Panc1 (cell line): ENCODE data around the gene PHOX2A. TPM values are rescaled to one million over a fixed set of nuclear protein-coding genes. Genes with fewer than 3 reads are reported as not detected.
A peak's percentile ranks its signal among the peaks of the same experiment; 100 is the strongest.

Experiments
- ATAC-seq: fragments of 200-7000 bp; cut with Tn5 transposase; 2 replicates; pipeline ENCODE4 v1.9.1; 2020; ENCODE audit warnings: mild to moderate bottlenecking, moderate library complexity
- Bru-seq: library from RNA; stranded (reverse); fragments of 400-500 nt; gene quantifications from one replicate; lab custom pipeline; 2021; lab: Mats Ljungman, UMichigan
- BruChase-seq, 2 experiments: library from RNA; stranded (reverse); fragments of 400-500 nt; gene quantifications; one replicate each; lab custom pipeline; 2021; lab: Mats Ljungman, UMichigan
- BruUV-seq: library from RNA; stranded (reverse); fragments of 400-500 nt; replicated peaks from 2 replicates; lab custom pipeline; 2021; lab: Mats Ljungman, UMichigan
- CTCF ChIA-PET: fragments of 300-600 bp; sonication (Branson Sonifier 250); formaldehyde crosslinking; loops from one replicate; lab custom pipeline; 2022; ENCODE audit warnings: antibody characterized with exemption; lab: Charles Lee
- POLR2A ChIA-PET: fragments of 300-600 bp; sonication (Branson Sonifier 250); formaldehyde crosslinking; loops from one replicate; lab custom pipeline; 2022; ENCODE audit warnings: antibody characterized with exemption; lab: Charles Lee
- DNase-seq: peaks from one replicate; pipeline ENCODE4 v3.0.0-alpha.2; 2010; ENCODE audit warnings: low read depth, low spot score
- H3K27ac ChIP-seq: 2 replicates; pipeline ENCODE4 v1.5.1; 2011; ENCODE audit warnings: mild to moderate bottlenecking, low read length, inconsistent platforms
- H3K27me3 ChIP-seq: fragments of 200-500 bp; sonication (Bioruptor generic); 2 replicates; pipeline ENCODE4 v1.6.0; 2014; ENCODE audit warnings: low read length, inconsistent platforms; ENCODE audit not compliant: control insufficient read depth, insufficient read depth
- H3K36me3 ChIP-seq: fragments of 200-500 bp; sonication (Bioruptor generic); 2 replicates; pipeline ENCODE4 v1.5.1; 2014; ENCODE audit warnings: inconsistent platforms, mild to moderate bottlenecking, low read length, moderate library complexity; ENCODE audit not compliant: control insufficient read depth, insufficient read depth
- H3K4me1 ChIP-seq: 2 replicates; pipeline ENCODE4 v1.5.1; 2011; ENCODE audit warnings: inconsistent platforms, mild to moderate bottlenecking, low read length, moderate library complexity; ENCODE audit not compliant: control insufficient read depth, insufficient read depth
- H3K4me3 ChIP-seq, 2 experiments: 2 replicates each; pipeline ENCODE4 v1.5.1; 2011 to 2012; ENCODE audit warnings: low read depth in 2 of 2, low read length in 2 of 2, mild to moderate bottlenecking in 2 of 2, inconsistent platforms in 1 of 2, moderate library complexity in 1 of 2
- H3K9me3 ChIP-seq: fragments of 200-500 bp; sonication (Bioruptor generic); 2 replicates; pipeline ENCODE4 v1.5.1; 2014; ENCODE audit warnings: low read depth, mild to moderate bottlenecking, inconsistent platforms, low read length, moderate library complexity; ENCODE audit not compliant: control insufficient read depth, insufficient read depth
- POLR2AphosphoS5 ChIP-seq: IDR thresholded peaks from 2 replicates; pipeline ENCODE4 v1.6.1; 2012; ENCODE audit warnings: mild to moderate bottlenecking, low read depth, low read length, moderate library complexity
- SIN3A ChIP-seq: IDR thresholded peaks from 2 replicates; pipeline ENCODE4 v1.6.1; 2012; ENCODE audit warnings: low read depth, mild to moderate bottlenecking, low read length, moderate library complexity, borderline replicate concordance; ENCODE audit not compliant: insufficient read depth
- TCF7L2 ChIP-seq: IDR thresholded peaks from 2 replicates; pipeline ENCODE4 v1.6.1; 2011; ENCODE audit warnings: mild to moderate bottlenecking, low read depth, low read length, inconsistent platforms
- in situ Hi-C: cut with HindIII; loops from 2 replicates; pipeline ENCODE4 v1.10.0; 2016; ENCODE audit warnings: low sequenced_read_pairs, low pct_unique_long_range_greater_than_20kb
- intact Hi-C: fragments of 100-400 bp; cut with micrococcal nuclease; formaldehyde crosslinking; loops from one replicate; pipeline ENCODE4 v1.10.0; 2022; ENCODE audit not compliant: unreplicated experiment
- long read RNA-seq: library from polyadenylated mRNA; unstranded; transcript quantifications from one replicate; pipeline ENCODE4 v2.0.0, GENCODE V29; 2021; ENCODE audit not compliant: unreplicated experiment
- polyA plus RNA-seq: library from polyadenylated mRNA; unstranded; fragments of >200 nt; gene quantifications from one replicate; pipeline ENCODE4 v1.2.1, GENCODE V29; 2012; ENCODE audit warnings: missing spikeins; ENCODE audit not compliant: insufficient read length
- total RNA-seq: library from RNA; stranded (reverse); gene quantifications from one replicate; pipeline ENCODE4 v1.2.1, GENCODE V29; 2021; ENCODE audit not compliant: unreplicated experiment
- TF ChIP-seq, protein P1 (sequence below), 2 experiments: IDR thresholded peaks; 2 replicates each; pipeline ENCODE4 v1.6.1; 2011 to 2012; ENCODE audit warnings: low read depth in 2 of 2, control low read depth in 1 of 2, low read length in 1 of 2, mild to moderate bottlenecking in 1 of 2, moderate library complexity in 1 of 2; ENCODE audit not compliant: insufficient read depth in 1 of 2
- TF ChIP-seq, protein P2 (sequence below): fragments of 450-650 bp; IDR thresholded peaks from 2 replicates; pipeline ENCODE4 v1.5.1; 2017; ENCODE audit warnings: mild to moderate bottlenecking

The PHOX2A gene
- total RNA-seq (not detected), Bru-seq, nascent RNA (not detected), BruChase-seq, experiment 1, labeled RNA remaining after a 2-hour chase (percentile 8 among the genes with signal in this experiment), BruChase-seq, experiment 2, labeled RNA remaining after a 6-hour chase (not detected)
- polyA plus RNA-seq, result not detected
- long read RNA-seq, result 0 reads

DNA sequence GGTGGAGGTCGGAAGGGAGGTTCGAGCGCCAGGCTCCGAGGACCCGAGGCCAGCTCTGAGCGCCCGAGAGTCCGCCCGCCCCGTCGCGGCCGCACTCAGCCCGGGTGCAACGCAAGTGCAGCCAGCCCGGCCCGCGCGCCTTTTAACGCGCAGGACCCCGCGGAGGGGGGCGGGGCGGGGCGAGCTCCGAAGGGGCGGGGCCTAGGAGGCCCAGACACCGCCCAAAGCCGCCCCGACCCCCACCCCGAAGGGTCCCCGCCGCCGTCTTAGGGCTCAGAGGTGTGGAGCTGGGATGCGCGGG lies at the start of gene PHOX2A:
Gene PHOX2A (minus strand): TSS at position 117 of the 301 bp plus-strand sequence. CDS start 172 bp downstream, outside the sequence.
- TF ChIP-seq TCF7L2, result no peak
- TF ChIP-seq, protein P1, sequence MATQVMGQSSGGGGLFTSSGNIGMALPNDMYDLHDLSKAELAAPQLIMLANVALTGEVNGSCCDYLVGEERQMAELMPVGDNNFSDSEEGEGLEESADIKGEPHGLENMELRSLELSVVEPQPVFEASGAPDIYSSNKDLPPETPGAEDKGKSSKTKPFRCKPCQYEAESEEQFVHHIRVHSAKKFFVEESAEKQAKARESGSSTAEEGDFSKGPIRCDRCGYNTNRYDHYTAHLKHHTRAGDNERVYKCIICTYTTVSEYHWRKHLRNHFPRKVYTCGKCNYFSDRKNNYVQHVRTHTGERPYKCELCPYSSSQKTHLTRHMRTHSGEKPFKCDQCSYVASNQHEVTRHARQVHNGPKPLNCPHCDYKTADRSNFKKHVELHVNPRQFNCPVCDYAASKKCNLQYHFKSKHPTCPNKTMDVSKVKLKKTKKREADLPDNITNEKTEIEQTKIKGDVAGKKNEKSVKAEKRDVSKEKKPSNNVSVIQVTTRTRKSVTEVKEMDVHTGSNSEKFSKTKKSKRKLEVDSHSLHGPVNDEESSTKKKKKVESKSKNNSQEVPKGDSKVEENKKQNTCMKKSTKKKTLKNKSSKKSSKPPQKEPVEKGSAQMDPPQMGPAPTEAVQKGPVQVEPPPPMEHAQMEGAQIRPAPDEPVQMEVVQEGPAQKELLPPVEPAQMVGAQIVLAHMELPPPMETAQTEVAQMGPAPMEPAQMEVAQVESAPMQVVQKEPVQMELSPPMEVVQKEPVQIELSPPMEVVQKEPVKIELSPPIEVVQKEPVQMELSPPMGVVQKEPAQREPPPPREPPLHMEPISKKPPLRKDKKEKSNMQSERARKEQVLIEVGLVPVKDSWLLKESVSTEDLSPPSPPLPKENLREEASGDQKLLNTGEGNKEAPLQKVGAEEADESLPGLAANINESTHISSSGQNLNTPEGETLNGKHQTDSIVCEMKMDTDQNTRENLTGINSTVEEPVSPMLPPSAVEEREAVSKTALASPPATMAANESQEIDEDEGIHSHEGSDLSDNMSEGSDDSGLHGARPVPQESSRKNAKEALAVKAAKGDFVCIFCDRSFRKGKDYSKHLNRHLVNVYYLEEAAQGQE (IDR thresholded peaks at IDR 0.05; ENCODE audit: insufficient read depth in 1 of 2, low read depth in 2 of 2, low read length in 1 of 2), result no peak
- TF ChIP-seq, protein P2, sequence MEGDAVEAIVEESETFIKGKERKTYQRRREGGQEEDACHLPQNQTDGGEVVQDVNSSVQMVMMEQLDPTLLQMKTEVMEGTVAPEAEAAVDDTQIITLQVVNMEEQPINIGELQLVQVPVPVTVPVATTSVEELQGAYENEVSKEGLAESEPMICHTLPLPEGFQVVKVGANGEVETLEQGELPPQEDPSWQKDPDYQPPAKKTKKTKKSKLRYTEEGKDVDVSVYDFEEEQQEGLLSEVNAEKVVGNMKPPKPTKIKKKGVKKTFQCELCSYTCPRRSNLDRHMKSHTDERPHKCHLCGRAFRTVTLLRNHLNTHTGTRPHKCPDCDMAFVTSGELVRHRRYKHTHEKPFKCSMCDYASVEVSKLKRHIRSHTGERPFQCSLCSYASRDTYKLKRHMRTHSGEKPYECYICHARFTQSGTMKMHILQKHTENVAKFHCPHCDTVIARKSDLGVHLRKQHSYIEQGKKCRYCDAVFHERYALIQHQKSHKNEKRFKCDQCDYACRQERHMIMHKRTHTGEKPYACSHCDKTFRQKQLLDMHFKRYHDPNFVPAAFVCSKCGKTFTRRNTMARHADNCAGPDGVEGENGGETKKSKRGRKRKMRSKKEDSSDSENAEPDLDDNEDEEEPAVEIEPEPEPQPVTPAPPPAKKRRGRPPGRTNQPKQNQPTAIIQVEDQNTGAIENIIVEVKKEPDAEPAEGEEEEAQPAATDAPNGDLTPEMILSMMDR, result no peak
- TF ChIP-seq POLR2AphosphoS5, result no peak
- TF ChIP-seq SIN3A, result no peak
- no TSS peak for BruUV-seq
- in situ Hi-C loops, result no loop called here

DNA sequence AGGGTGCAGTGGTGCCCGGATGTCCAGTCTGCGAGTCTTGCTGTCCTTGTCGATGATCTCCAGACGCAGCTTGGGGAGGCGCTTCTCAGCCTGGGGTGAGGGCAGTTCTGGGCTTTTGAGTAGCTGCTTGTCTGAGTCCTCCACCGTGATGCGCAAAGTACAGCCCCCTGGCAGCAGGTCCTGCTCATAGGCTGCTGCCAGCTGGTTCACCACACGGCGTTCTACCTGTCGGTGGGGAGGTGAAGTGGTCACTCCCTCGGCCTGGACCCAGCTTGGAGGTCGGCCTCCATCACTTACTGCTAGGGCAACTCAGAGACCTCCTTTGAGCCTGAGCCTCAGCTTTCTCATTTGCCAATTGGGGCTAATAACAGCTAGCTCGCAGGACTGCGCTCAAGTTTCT lies 49.4 kb upstream of the PHOX2A start:
- H3K9me3 ChIP-seq, result no peaks in the 10 kb centered on the region
- H3K4me3 ChIP-seq, result no peak overlapping the region
- intact Hi-C loops (no loop called here), in situ Hi-C loops (no loop called here)
- no TSS peak for BruUV-seq
- H3K36me3 ChIP-seq, result no peaks in the 10 kb centered on the region
- TF ChIP-seq, protein P2, result no peak
- TF ChIP-seq TCF7L2 (no peak), POLR2AphosphoS5 (no peak), SIN3A (no peak)
- TF ChIP-seq, protein P1 (IDR thresholded peaks at IDR 0.05; ENCODE audit: insufficient read depth in 1 of 2, low read depth in 2 of 2, low read length in 1 of 2), result no peak
- H3K4me1 ChIP-seq, result no peaks in the 10 kb centered on the region
- DNase-seq, result no peak
- no peak for ATAC-seq
- ChIA-PET POLR2A (no interaction called here), CTCF (no interaction called here)
- no peaks in the 10 kb centered on the region for H3K27me3 ChIP-seq
- no peak overlapping the region for H3K27ac ChIP-seq

More for the DNA sequence above, at the start of gene PHOX2A:
- Histone ChIP-seq H3K4me1 (peaks cover 6% of the 10 kb centered on the region), H3K27ac (no peak within 1 kb of the TSS), H3K36me3 (no peaks in the 10 kb centered on the region), H3K27me3 (0 out of 2 replicates have a peak, but pooled peaks cover 4% of the 10 kb centered on the region), H3K4me3 (peak within 1 kb of the TSS in 1 of 2 experiments; percentile 20; a peak in 1 of 4 replicates), H3K9me3 (no peaks in the 10 kb centered on the region)
- ATAC-seq (no peak), DNase-seq (no peak)
- ChIA-PET CTCF (no interaction called here), POLR2A (no interaction called here)
- intact Hi-C loops, result no loop called here
